ENCODE data around the gene SPATA19. TPM values are rescaled to one million over a fixed set of nuclear protein-coding genes. Genes with fewer than 3 reads are reported as not detected.

SPATA19 gene
- total RNA-seq, 1 donor from 2014 or later = not detected

- H3K36me3 Mint-ChIP-seq (ENCODE audit: low read depth) = no peaks in the 10 kb centered on the region
- peaks cover 2% of the 10 kb centered on the region for H3K27me3 Mint-ChIP-seq (ENCODE audit: low read depth)
- no peaks in the 10 kb centered on the region for H3K4me1 Mint-ChIP-seq (ENCODE audit: low read depth)
- no peak overlapping the region for H3K27ac Mint-ChIP-seq
- intact Hi-C loops (cut with micrococcal nuclease) = no loop called here
- no peak overlapping the region for H3K4me3 Mint-ChIP-seq (ENCODE audit: low read depth)
- H3K9me3 Mint-ChIP-seq = no peaks in the 10 kb centered on the region
- no peak for DNase-seq (ENCODE audit: low spot score)
Observed at GRCh38 chr11:133821776-133822175, 23.5 kb downstream of the SPATA19 start.

- Mint-ChIP-seq H3K36me3 (ENCODE audit: low read depth) (no peaks in the 10 kb centered on the region), H3K27me3 (ENCODE audit: low read depth) (peaks cover 1% of the 10 kb centered on the region), H3K27ac (no peak overlapping the region), H3K9me3 (no peaks in the 10 kb centered on the region), H3K4me1 (ENCODE audit: low read depth) (no peaks in the 10 kb centered on the region), H3K4me3 (ENCODE audit: low read depth) (no peak overlapping the region)
- no peak for DNase-seq (ENCODE audit: low spot score)
- intact Hi-C loops (cut with micrococcal nuclease) = no loop called here
Observed at GRCh38 chr11:133819746-133820315, 25.5 kb downstream of the SPATA19 start.

- intact Hi-C loops (cut with micrococcal nuclease) = no loop called here
- H3K4me3 Mint-ChIP-seq (ENCODE audit: low read depth) = no peak overlapping the region
- no peaks in the 10 kb centered on the region for H3K36me3 Mint-ChIP-seq (ENCODE audit: low read depth)
- H3K27me3 Mint-ChIP-seq (ENCODE audit: low read depth) = no peaks in the 10 kb centered on the region
- no peak for DNase-seq (ENCODE audit: low spot score)
- no peaks in the 10 kb centered on the region for H3K9me3 Mint-ChIP-seq
- no peak overlapping the region for H3K27ac Mint-ChIP-seq
- H3K4me1 Mint-ChIP-seq (ENCODE audit: low read depth) = no peaks in the 10 kb centered on the region
Observed at GRCh38 chr11:133819114-133819513, 26.2 kb downstream of the SPATA19 start.

GRCh38 chr11:133818302-133818701 is 27.0 kb downstream of the SPATA19 start:
- Mint-ChIP-seq H3K4me1 (ENCODE audit: low read depth) (no peaks in the 10 kb centered on the region), H3K27me3 (ENCODE audit: low read depth) (no peaks in the 10 kb centered on the region), H3K36me3 (ENCODE audit: low read depth) (no peaks in the 10 kb centered on the region), H3K4me3 (ENCODE audit: low read depth) (no peak overlapping the region), H3K27ac (no peak overlapping the region), H3K9me3 (no peaks in the 10 kb centered on the region)
- DNase-seq (ENCODE audit: low spot score) = no peak
- intact Hi-C loops (cut with micrococcal nuclease) = no loop called here

- Mint-ChIP-seq H3K27ac (no peak overlapping the region), H3K4me3 (ENCODE audit: low read depth) (no peak overlapping the region), H3K27me3 (ENCODE audit: low read depth) (no peaks in the 10 kb centered on the region), H3K4me1 (ENCODE audit: low read depth) (no peaks in the 10 kb centered on the region), H3K36me3 (ENCODE audit: low read depth) (no peaks in the 10 kb centered on the region), H3K9me3 (no peaks in the 10 kb centered on the region)
- no peak for DNase-seq (ENCODE audit: low spot score)
- intact Hi-C loops (cut with micrococcal nuclease) = no loop called here
Observed at GRCh38 chr11:133817449-133817848, 27.9 kb downstream of the SPATA19 start.

GRCh38 chr11:133816146-133816870 is 29.0 kb downstream of the SPATA19 start:
- H3K36me3 Mint-ChIP-seq (ENCODE audit: low read depth) = no peaks in the 10 kb centered on the region
- H3K27ac Mint-ChIP-seq = no peak overlapping the region
- no peaks in the 10 kb centered on the region for H3K9me3 Mint-ChIP-seq
- no peak overlapping the region for H3K4me3 Mint-ChIP-seq (ENCODE audit: low read depth)
- DNase-seq (ENCODE audit: low spot score) = no peak
- intact Hi-C loops (cut with micrococcal nuclease) = no loop called here
- H3K27me3 Mint-ChIP-seq (ENCODE audit: low read depth) = no peaks in the 10 kb centered on the region
- no peaks in the 10 kb centered on the region for H3K4me1 Mint-ChIP-seq (ENCODE audit: low read depth)

GRCh38 chr11:133815636-133816035 is 29.7 kb downstream of the SPATA19 start:
- Mint-ChIP-seq H3K27me3 (ENCODE audit: low read depth) (no peaks in the 10 kb centered on the region), H3K4me1 (ENCODE audit: low read depth) (no peaks in the 10 kb centered on the region), H3K4me3 (ENCODE audit: low read depth) (no peak overlapping the region), H3K9me3 (no peaks in the 10 kb centered on the region), H3K36me3 (ENCODE audit: low read depth) (no peaks in the 10 kb centered on the region), H3K27ac (no peak overlapping the region)
- no peak for DNase-seq (ENCODE audit: low spot score)
- intact Hi-C loops (cut with micrococcal nuclease) = no loop called here

- Mint-ChIP-seq H3K4me3 (ENCODE audit: low read depth) (no peak overlapping the region), H3K27me3 (ENCODE audit: low read depth) (no peaks in the 10 kb centered on the region), H3K4me1 (ENCODE audit: low read depth) (no peaks in the 10 kb centered on the region), H3K9me3 (no peaks in the 10 kb centered on the region), H3K36me3 (ENCODE audit: low read depth) (no peaks in the 10 kb centered on the region), H3K27ac (no peak overlapping the region)
- intact Hi-C loops (cut with micrococcal nuclease) = no loop called here
- DNase-seq (ENCODE audit: low spot score) = no peak
Observed at GRCh38 chr11:133814588-133815100, 30.7 kb downstream of the SPATA19 start.

- DNase-seq (ENCODE audit: low spot score) = no peak
- Mint-ChIP-seq H3K27ac (no peak overlapping the region), H3K36me3 (ENCODE audit: low read depth) (no peaks in the 10 kb centered on the region), H3K4me3 (ENCODE audit: low read depth) (no peak overlapping the region), H3K9me3 (no peaks in the 10 kb centered on the region), H3K27me3 (ENCODE audit: low read depth) (peaks cover 3% of the 10 kb centered on the region), H3K4me1 (ENCODE audit: low read depth) (no peaks in the 10 kb centered on the region)
- intact Hi-C loops (cut with micrococcal nuclease) = no loop called here
Observed at GRCh38 chr11:133811850-133812685, 33.2 kb downstream of the SPATA19 start.

- Mint-ChIP-seq H3K4me3 (ENCODE audit: low read depth) (no peak overlapping the region), H3K36me3 (ENCODE audit: low read depth) (no peaks in the 10 kb centered on the region), H3K27ac (no peak overlapping the region), H3K27me3 (ENCODE audit: low read depth) (peaks cover 3% of the 10 kb centered on the region), H3K9me3 (no peaks in the 10 kb centered on the region), H3K4me1 (ENCODE audit: low read depth) (no peaks in the 10 kb centered on the region)
- DNase-seq (ENCODE audit: low spot score) = no peak
- intact Hi-C loops (cut with micrococcal nuclease) = no loop called here
Observed at GRCh38 chr11:133810766-133811165, 34.5 kb downstream of the SPATA19 start.

GRCh38 chr11:133809569-133810491 is 35.5 kb downstream of the SPATA19 start:
- Mint-ChIP-seq H3K4me1 (ENCODE audit: low read depth) (no peaks in the 10 kb centered on the region), H3K36me3 (ENCODE audit: low read depth) (no peaks in the 10 kb centered on the region), H3K9me3 (no peaks in the 10 kb centered on the region), H3K4me3 (ENCODE audit: low read depth) (no peak overlapping the region), H3K27me3 (ENCODE audit: low read depth) (peaks cover 3% of the 10 kb centered on the region), H3K27ac (no peak overlapping the region)
- intact Hi-C loops (cut with micrococcal nuclease) = no loop called here
- DNase-seq (ENCODE audit: low spot score) = no peak

GRCh38 chr11:133808393-133809140 is 36.7 kb downstream of the SPATA19 start:
- Mint-ChIP-seq H3K27me3 (ENCODE audit: low read depth) (peaks cover 3% of the 10 kb centered on the region), H3K27ac (no peak overlapping the region), H3K9me3 (no peaks in the 10 kb centered on the region), H3K4me1 (ENCODE audit: low read depth) (no peaks in the 10 kb centered on the region), H3K4me3 (ENCODE audit: low read depth) (no peak overlapping the region), H3K36me3 (ENCODE audit: low read depth) (no peaks in the 10 kb centered on the region)
- intact Hi-C loops (cut with micrococcal nuclease) = no loop called here
- no peak for DNase-seq (ENCODE audit: low spot score)
